ENCODE measurements around the gene GSTM1. TPM values are rescaled to one million over a fixed set of nuclear protein-coding genes. Genes with fewer than 3 reads are reported as not detected.

Gene GSTM1
- total RNA-seq, 1 experiment from 2014 or later = 15.4 TPM

- Mint-ChIP-seq H3K4me1 (ENCODE audit: low read depth, unreplicated experiment) (peaks cover 10% of the 10 kb centered on the region), H3K27ac (ENCODE audit: unreplicated experiment) (peak within 1 kb of the TSS; percentile 28), H3K9me3 (ENCODE audit: low read depth, unreplicated experiment) (no peaks in the 10 kb centered on the region), H3K36me3 (ENCODE audit: insufficient read depth, unreplicated experiment) (peaks cover 28% of the 10 kb centered on the region), H3K27me3 (ENCODE audit: unreplicated experiment) (no peaks in the 10 kb centered on the region), H3K4me3 (ENCODE audit: low read depth, unreplicated experiment) (peak within 1 kb of the TSS; percentile 62)
- DNase-seq = no peak
- no TSS peak for BruUV-seq (replicated peaks)
- no peak for TF ChIP-seq CTCF (IDR thresholded peaks at IDR 0.05; ENCODE audit: unreplicated experiment)
- intact Hi-C loops (cut with micrococcal nuclease; ENCODE audit: unreplicated experiment) = no loop called here
- CTCF ChIA-PET = interaction anchor here (1.0 kb wide), 1 partner anchor 23 kb away, joined by 3 read pairs; no protein-coding TSS in a partner anchor
Observed at GRCh38 chr1:109740615-109741373, 53.2 kb downstream of the GSTM1 start, which contains the start of gene GSTM3. TSS of gene GSTM3 (minus strand) at chr1:109741038. CDS start at chr1:109740287, 751 bp downstream.

Other genes starting within 250 kb of the GSTM1 start
- 0.20 TPM in 1 of 2 replicates, not detected in the other for gene SYPL2, start 221.3 kb upstream of the GSTM1 start, total RNA-seq (2022)
- gene ATXN7L2, start 203.9 kb upstream of the GSTM1 start, total RNA-seq (2022) = 4.3 and 4.5 TPM in 2 replicates
- gene CYB561D1, start 193.7 kb upstream of the GSTM1 start, total RNA-seq (2022) = 9.0 and 9.6 TPM in 2 replicates
- 1.3 and 1.5 TPM in 2 replicates for gene AMIGO1, start 178.1 kb upstream of the GSTM1 start, total RNA-seq (2022)
- gene GPR61, start 147.9 kb upstream of the GSTM1 start, total RNA-seq (2022) = not detected in 2 replicates
- gene GNAI3, start 139.2 kb upstream of the GSTM1 start, total RNA-seq (2022) = 6.3 and 6.5 TPM in 2 replicates
- gene GNAT2, start 68.2 kb upstream of the GSTM1 start, total RNA-seq (2022) = not detected in 2 replicates
- gene AMPD2, start 68.0 kb upstream of the GSTM1 start, total RNA-seq (2022) = 34.0 and 54.6 TPM in 2 replicates
- 12.6 and 13.6 TPM in 2 replicates for gene GSTM4, start 31.7 kb upstream of the GSTM1 start, total RNA-seq (2022)
- 2.5 and 3.2 TPM in 2 replicates for gene GSTM2, start 19.8 kb upstream of the GSTM1 start, total RNA-seq (2022)
- not detected in 2 replicates for gene GSTM5, start 24.4 kb downstream of the GSTM1 start, total RNA-seq (2022)
- 67.9 and 73.7 TPM in 2 replicates for gene GSTM3, start 53.2 kb downstream of the GSTM1 start, total RNA-seq (2022)
- 46.6 and 68.6 TPM in 2 replicates for gene EPS8L3, start 76.1 kb downstream of the GSTM1 start, total RNA-seq (2022)
- 10.8 and 11.1 TPM in 2 replicates for gene CSF1, start 223.0 kb downstream of the GSTM1 start, total RNA-seq (2022)

All from Calu3 (cell line).